A673 (cell line): Measurements from ENCODE around the gene ZFYVE9.

Source experiments
- EZH2 ChIP-seq: fragments of 200-600 bp; sonication (generic); IDR thresholded peaks from 2 replicates; pipeline ENCODE4 v1.6.1; 2017; ENCODE audit warnings: borderline replicate concordance, low read depth, mild to moderate bottlenecking, mixed read lengths, antibody characterized with exemption, low read length; ENCODE audit not compliant: poor library complexity, severe bottlenecking
- TF ChIP-seq, protein P1 (sequence below): fragments of 300-800, 200-600 bp; sonication (generic); conservative IDR thresholded peaks from 2 replicates; pipeline ENCODE4 v1.5.1; 2017; ENCODE audit warnings: low read depth, mild to moderate bottlenecking, antibody characterized with exemption, low read length, moderate library complexity, mixed read lengths

DNA sequence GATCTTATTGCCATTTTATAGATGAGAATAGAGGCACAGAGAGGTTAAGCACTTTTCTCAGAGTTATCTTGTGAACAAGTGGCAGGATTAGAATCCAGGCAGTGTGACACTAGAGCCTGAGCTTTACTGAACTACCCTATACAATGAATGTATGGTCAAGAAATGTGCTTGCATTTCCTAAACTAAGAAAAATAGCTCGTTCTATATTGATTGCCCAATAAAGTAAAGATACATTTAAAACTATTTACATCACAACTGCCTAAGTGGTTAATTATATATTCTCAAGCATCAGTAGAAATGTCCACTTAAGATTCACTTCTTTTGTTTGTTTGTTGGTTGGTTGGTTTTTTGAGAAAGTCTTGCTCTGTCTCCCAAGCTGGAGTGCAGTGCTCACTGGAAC, 91.6 kb downstream of the ZFYVE9 start:
- TF ChIP-seq, protein P1, sequence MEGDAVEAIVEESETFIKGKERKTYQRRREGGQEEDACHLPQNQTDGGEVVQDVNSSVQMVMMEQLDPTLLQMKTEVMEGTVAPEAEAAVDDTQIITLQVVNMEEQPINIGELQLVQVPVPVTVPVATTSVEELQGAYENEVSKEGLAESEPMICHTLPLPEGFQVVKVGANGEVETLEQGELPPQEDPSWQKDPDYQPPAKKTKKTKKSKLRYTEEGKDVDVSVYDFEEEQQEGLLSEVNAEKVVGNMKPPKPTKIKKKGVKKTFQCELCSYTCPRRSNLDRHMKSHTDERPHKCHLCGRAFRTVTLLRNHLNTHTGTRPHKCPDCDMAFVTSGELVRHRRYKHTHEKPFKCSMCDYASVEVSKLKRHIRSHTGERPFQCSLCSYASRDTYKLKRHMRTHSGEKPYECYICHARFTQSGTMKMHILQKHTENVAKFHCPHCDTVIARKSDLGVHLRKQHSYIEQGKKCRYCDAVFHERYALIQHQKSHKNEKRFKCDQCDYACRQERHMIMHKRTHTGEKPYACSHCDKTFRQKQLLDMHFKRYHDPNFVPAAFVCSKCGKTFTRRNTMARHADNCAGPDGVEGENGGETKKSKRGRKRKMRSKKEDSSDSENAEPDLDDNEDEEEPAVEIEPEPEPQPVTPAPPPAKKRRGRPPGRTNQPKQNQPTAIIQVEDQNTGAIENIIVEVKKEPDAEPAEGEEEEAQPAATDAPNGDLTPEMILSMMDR: no peak
- TF ChIP-seq EZH2: no peak
